WI38 (cell line): ENCODE data around the gene DNAJC17.

Experiments used
- H3K4me3 ChIP-seq: 2 replicates; pipeline ENCODE4 v1.5.1; 2011; ENCODE audit warnings: low read depth, mild to moderate bottlenecking, control low read depth, low read length
- TF ChIP-seq, protein P1 (sequence below): IDR thresholded peaks from 2 replicates; pipeline ENCODE4 v1.5.1; 2012; ENCODE audit warnings: low read depth, mild to moderate bottlenecking, control low read depth, low read length

DNAJC17 gene

DNA sequence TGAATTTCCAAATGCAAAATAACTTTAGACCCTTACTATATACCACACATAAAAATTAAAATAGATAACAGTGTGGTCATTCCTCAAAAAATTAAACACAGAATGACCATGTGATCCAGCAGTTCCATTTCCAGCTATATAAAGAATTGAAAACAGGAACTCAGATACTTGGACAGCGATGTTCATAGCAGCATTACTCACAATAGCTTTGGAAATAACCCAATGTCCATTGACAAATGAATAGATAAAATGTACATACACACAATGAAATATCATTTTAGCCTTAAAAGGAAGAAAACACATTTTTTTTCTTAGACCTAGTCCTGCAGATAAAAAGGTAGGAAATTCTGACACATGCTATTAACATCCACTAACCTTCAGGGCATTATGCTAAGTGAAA, 85.6 kb downstream of the DNAJC17 start:
- TF ChIP-seq, protein P1, sequence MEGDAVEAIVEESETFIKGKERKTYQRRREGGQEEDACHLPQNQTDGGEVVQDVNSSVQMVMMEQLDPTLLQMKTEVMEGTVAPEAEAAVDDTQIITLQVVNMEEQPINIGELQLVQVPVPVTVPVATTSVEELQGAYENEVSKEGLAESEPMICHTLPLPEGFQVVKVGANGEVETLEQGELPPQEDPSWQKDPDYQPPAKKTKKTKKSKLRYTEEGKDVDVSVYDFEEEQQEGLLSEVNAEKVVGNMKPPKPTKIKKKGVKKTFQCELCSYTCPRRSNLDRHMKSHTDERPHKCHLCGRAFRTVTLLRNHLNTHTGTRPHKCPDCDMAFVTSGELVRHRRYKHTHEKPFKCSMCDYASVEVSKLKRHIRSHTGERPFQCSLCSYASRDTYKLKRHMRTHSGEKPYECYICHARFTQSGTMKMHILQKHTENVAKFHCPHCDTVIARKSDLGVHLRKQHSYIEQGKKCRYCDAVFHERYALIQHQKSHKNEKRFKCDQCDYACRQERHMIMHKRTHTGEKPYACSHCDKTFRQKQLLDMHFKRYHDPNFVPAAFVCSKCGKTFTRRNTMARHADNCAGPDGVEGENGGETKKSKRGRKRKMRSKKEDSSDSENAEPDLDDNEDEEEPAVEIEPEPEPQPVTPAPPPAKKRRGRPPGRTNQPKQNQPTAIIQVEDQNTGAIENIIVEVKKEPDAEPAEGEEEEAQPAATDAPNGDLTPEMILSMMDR, result no peak
- no peak overlapping the region for H3K4me3 ChIP-seq

GRCh38 chr15:40716165-40716564, 91.1 kb downstream of the DNAJC17 start:
- H3K4me3 ChIP-seq, result no peak overlapping the region
- TF ChIP-seq, protein P1, result no peak
